HEK293 (cell line): ENCODE data around the gene FAM180A.
A peak's percentile ranks its signal among the peaks of the same experiment; 100 is the strongest.

Experiments used
- CTCF ChIP-seq: fragments of 450-650 bp; formaldehyde crosslinking; IDR thresholded peaks from 2 replicates; pipeline ENCODE4 v1.5.1; 2016; ENCODE audit warnings: missing biosample characterization, missing genetic modification characterization
- GFI1B ChIP-seq: fragments of 450-650 bp; formaldehyde crosslinking; IDR thresholded peaks from 2 replicates; pipeline ENCODE4 v1.5.1; 2016; ENCODE audit warnings: missing biosample characterization, missing genetic modification characterization
- KLF7 ChIP-seq: fragments of 450-650 bp; formaldehyde crosslinking; IDR thresholded peaks from 2 replicates; pipeline ENCODE4 v1.5.1; 2016; ENCODE audit warnings: missing biosample characterization, missing genetic modification characterization, borderline replicate concordance
- KLF8 ChIP-seq: fragments of 450-650 bp; formaldehyde crosslinking; IDR thresholded peaks from 2 replicates; pipeline ENCODE4 v1.5.1; 2016; ENCODE audit warnings: missing biosample characterization, missing genetic modification characterization
- MEIS1 ChIP-seq: sonication (generic); formaldehyde crosslinking; IDR thresholded peaks from 2 replicates; pipeline ENCODE4 v1.8.1; 2022; ENCODE audit warnings: missing genetic modification reagents, mild to moderate bottlenecking, borderline replicate concordance
- PRDM10 ChIP-seq: fragments of 450-650 bp; formaldehyde crosslinking; IDR thresholded peaks from 2 replicates; pipeline ENCODE4 v1.5.1; 2016; ENCODE audit warnings: missing biosample characterization, missing genetic modification characterization
- PRDM6 ChIP-seq: fragments of 450-650 bp; formaldehyde crosslinking; IDR thresholded peaks from 2 replicates; pipeline ENCODE4 v1.5.1; 2017; ENCODE audit warnings: missing biosample characterization, missing genetic modification characterization
- TCF7L2 ChIP-seq: IDR thresholded peaks from 2 replicates; pipeline ENCODE4 v1.6.1; 2011; ENCODE audit warnings: low read depth, mild to moderate bottlenecking, inconsistent platforms, low read length, moderate library complexity, borderline replicate concordance
- WT1 ChIP-seq: fragments of 450-650 bp; formaldehyde crosslinking; IDR thresholded peaks from 2 replicates; pipeline ENCODE4 v1.5.1; 2016; ENCODE audit warnings: missing biosample characterization, missing genetic modification characterization
- ZFP3 ChIP-seq: fragments of 450-650 bp; formaldehyde crosslinking; IDR thresholded peaks from 2 replicates; pipeline ENCODE4 v1.5.1; 2016; ENCODE audit warnings: low read depth, missing biosample characterization, missing genetic modification characterization
- ZNF140 ChIP-seq: fragments of 450-650 bp; formaldehyde crosslinking; IDR thresholded peaks from 2 replicates; pipeline ENCODE4 v1.5.1; 2016; ENCODE audit warnings: missing biosample characterization, missing genetic modification characterization
- ZNF155 ChIP-seq: fragments of 450-650 bp; formaldehyde crosslinking; IDR thresholded peaks from 2 replicates; pipeline ENCODE4 v1.5.1; 2016; ENCODE audit warnings: missing biosample characterization, missing genetic modification characterization
- ZNF174 ChIP-seq: fragments of 450-650 bp; formaldehyde crosslinking; IDR thresholded peaks from 2 replicates; pipeline ENCODE4 v1.5.0; 2017; ENCODE audit warnings: missing biosample characterization, mild to moderate bottlenecking, missing genetic modification characterization
- ZNF214 ChIP-seq: fragments of 450-650 bp; formaldehyde crosslinking; IDR thresholded peaks from 2 replicates; pipeline ENCODE4 v1.5.1; 2017; ENCODE audit warnings: missing biosample characterization, mild to moderate bottlenecking, missing genetic modification characterization, borderline replicate concordance
- ZNF280D ChIP-seq: fragments of 450-650 bp; formaldehyde crosslinking; IDR thresholded peaks from 2 replicates; pipeline ENCODE4 v1.5.1; 2016; ENCODE audit warnings: missing biosample characterization, missing genetic modification characterization
- ZNF354C ChIP-seq: fragments of 450-650 bp; formaldehyde crosslinking; IDR thresholded peaks from 2 replicates; pipeline ENCODE4 v1.5.1; 2016; ENCODE audit warnings: missing biosample characterization, missing genetic modification characterization, low read depth, borderline replicate concordance
- ZNF391 ChIP-seq: fragments of 450-650 bp; formaldehyde crosslinking; IDR thresholded peaks from 2 replicates; pipeline ENCODE4 v1.5.1; 2016; ENCODE audit warnings: low read depth, missing biosample characterization, missing genetic modification characterization, borderline replicate concordance
- ZNF449 ChIP-seq: fragments of 450-650 bp; formaldehyde crosslinking; IDR thresholded peaks from 2 replicates; pipeline ENCODE4 v1.5.1; 2017; ENCODE audit warnings: missing biosample characterization, mild to moderate bottlenecking, missing genetic modification characterization, moderate library complexity
- ZNF548 ChIP-seq: fragments of 450-650 bp; formaldehyde crosslinking; IDR thresholded peaks from 2 replicates; pipeline ENCODE4 v1.5.1; 2016; ENCODE audit warnings: missing biosample characterization, missing genetic modification characterization
- ZNF549 ChIP-seq: fragments of 450-650 bp; IDR thresholded peaks from 2 replicates; pipeline ENCODE4 v1.5.1; 2018; ENCODE audit warnings: missing biosample characterization, missing genetic modification characterization, mild to moderate bottlenecking, inconsistent platforms, moderate library complexity
- ZNF571 ChIP-seq: fragments of 450-650 bp; formaldehyde crosslinking; IDR thresholded peaks from 2 replicates; pipeline ENCODE4 v1.5.0; 2017; ENCODE audit warnings: missing biosample characterization, missing genetic modification characterization
- ZNF610 ChIP-seq: fragments of 450-650 bp; formaldehyde crosslinking; IDR thresholded peaks from 2 replicates; pipeline ENCODE4 v1.5.1; 2016; ENCODE audit warnings: missing biosample characterization, missing genetic modification characterization, borderline replicate concordance
- ZNF747 ChIP-seq: fragments of 450-650 bp; formaldehyde crosslinking; IDR thresholded peaks from 2 replicates; pipeline ENCODE4 v1.5.1; 2016; ENCODE audit warnings: missing biosample characterization, missing genetic modification characterization
- ZNF776 ChIP-seq: fragments of 450-650 bp; formaldehyde crosslinking; IDR thresholded peaks from 2 replicates; pipeline ENCODE4 v1.5.0; 2017; ENCODE audit warnings: missing biosample characterization, missing genetic modification characterization, borderline replicate concordance
- ZSCAN18 ChIP-seq: fragments of 450-650 bp; formaldehyde crosslinking; IDR thresholded peaks from 2 replicates; pipeline ENCODE4 v1.5.1; 2016; ENCODE audit warnings: missing biosample characterization, missing genetic modification characterization

The FAM180A gene

GRCh38 chr7:135706858-135707569, 41.6 kb downstream of the FAM180A start (continued):
- TF ChIP-seq ZSCAN18 (tag by site-specific recombination) (no peak), ZNF354C (tag by site-specific recombination) (no peak), ZNF449 (tag by site-specific recombination) (no peak), ZNF155 (tag by site-specific recombination) (no peak), CTCF (tag by site-specific recombination) (no peak), PRDM6 (tag by site-specific recombination) (no peak; the same call in 1 of the 2 replicates), PRDM10 (no peak; the same call in 1 of the 2 replicates), KLF7 (tag by site-specific recombination) (0 out of 2 replicates have a peak, but pooled peaks have one; percentile 37), ZNF776 (tag by site-specific recombination) (no peak), MEIS1 (no peak), ZFP3 (tag by site-specific recombination) (no peak), ZNF548 (tag by site-specific recombination) (no peak), WT1 (tag by site-specific recombination) (peak; percentile 59; the same call in 1 of the 2 replicates), ZNF747 (tag by site-specific recombination) (no peak), ZNF571 (no peak), ZNF174 (tag by site-specific recombination) (no peak), GFI1B (tag by site-specific recombination) (peak; percentile 76; the same call in 1 of the 2 replicates), KLF8 (tag by site-specific recombination) (peak; percentile 39; the same call in 1 of the 2 replicates), ZNF140 (tag by site-specific recombination) (no peak), ZNF610 (tag by site-specific recombination) (peak; percentile 26; the same call in 1 of the 2 replicates), TCF7L2 (0 out of 2 replicates have a peak, but pooled peaks have one; percentile 37), ZNF391 (tag by site-specific recombination) (no peak), ZNF214 (tag by site-specific recombination) (no peak), ZNF280D (no peak), ZNF549 (tag by site-specific recombination) (no peak)
